ELF-1 (cell line): Measurements from ENCODE around the gene ATP5MG.
"Not testable (repeated sequence)": the region's sequence is repeated elsewhere in the genome, so short reads cannot be mapped to it uniquely, and the experiment has no call there.

Source experiments
- DNase-seq: peaks from one replicate; pipeline ENCODE4 v3.0.0-alpha.2; 2016; ENCODE audit warnings: low read depth, low spot score

Gene ATP5MG

GRCh38 chr11:118401151-118401879 is at the start of gene ATP5MG:
ATP5MG (plus strand) TSS chr11:118401606; CDS start chr11:118401666, 60 bp downstream.
- DNase-seq = peak; percentile 93

GRCh38 chr11:118353084-118353710 is 48.2 kb upstream of the ATP5MG start:
- DNase-seq = no peak

GRCh38 chr11:118358071-118358470 is 43.3 kb upstream of the ATP5MG start:
- no peak for DNase-seq

GRCh38 chr11:118359295-118359958 is 42.0 kb upstream of the ATP5MG start, which contains the start of gene UBE4A:
UBE4A (plus strand) TSS chr11:118359600; CDS start chr11:118365081, 5,481 bp downstream.
- DNase-seq = peak; percentile 96

- DNase-seq = no peak
Observed at GRCh38 chr11:118364956-118365615, 36.3 kb upstream of the ATP5MG start.

- DNase-seq = no peak
Observed at GRCh38 chr11:118366287-118366686, 35.1 kb upstream of the ATP5MG start.

GRCh38 chr11:118370774-118371173 is 30.6 kb upstream of the ATP5MG start:
- no peak for DNase-seq

- DNase-seq = no peak
Observed at GRCh38 chr11:118373263-118373662, 28.1 kb upstream of the ATP5MG start.

- DNase-seq = no peak
Observed at GRCh38 chr11:118373871-118374270, 27.5 kb upstream of the ATP5MG start.

GRCh38 chr11:118374729-118375128 is 26.7 kb upstream of the ATP5MG start:
- no peak for DNase-seq

GRCh38 chr11:118375978-118376377 is 25.4 kb upstream of the ATP5MG start:
- no peak for DNase-seq

GRCh38 chr11:118379497-118379896 is 21.9 kb upstream of the ATP5MG start:
- no peak for DNase-seq

- no peak for DNase-seq
Observed at GRCh38 chr11:118380571-118380970, 20.8 kb upstream of the ATP5MG start.

- DNase-seq = no peak
Observed at GRCh38 chr11:118382954-118383353, 18.5 kb upstream of the ATP5MG start.

GRCh38 chr11:118383657-118384056 is 17.7 kb upstream of the ATP5MG start:
- no peak for DNase-seq

- DNase-seq = no peak
Observed at GRCh38 chr11:118396097-118396501, 5.3 kb upstream of the ATP5MG start.

GRCh38 chr11:118397448-118397847 is 4.0 kb upstream of the ATP5MG start:
- DNase-seq = no peak

GRCh38 chr11:118398791-118399559 is 2.4 kb upstream of the ATP5MG start:
- DNase-seq = no peak

GRCh38 chr11:118401880-118402590 is 629 bp downstream of the ATP5MG start:
- DNase-seq = no peak

GRCh38 chr11:118402594-118402993 is 1.2 kb downstream of the ATP5MG start:
- DNase-seq = not testable (repeated sequence)
